Stimulated activated CD8-positive, alpha-beta memory T cell treated with anti-CD3 and anti-CD28 coated beads, Interleukin-4, amount 100 ng/mL, for 24 hours (primary cell): ENCODE data around the gene HK2.

Experiments used
- DNase-seq: peaks from one replicate; pipeline ENCODE4 v3.0.0-alpha.2; 2020; ENCODE audit warnings: low read depth

The HK2 gene

DNA sequence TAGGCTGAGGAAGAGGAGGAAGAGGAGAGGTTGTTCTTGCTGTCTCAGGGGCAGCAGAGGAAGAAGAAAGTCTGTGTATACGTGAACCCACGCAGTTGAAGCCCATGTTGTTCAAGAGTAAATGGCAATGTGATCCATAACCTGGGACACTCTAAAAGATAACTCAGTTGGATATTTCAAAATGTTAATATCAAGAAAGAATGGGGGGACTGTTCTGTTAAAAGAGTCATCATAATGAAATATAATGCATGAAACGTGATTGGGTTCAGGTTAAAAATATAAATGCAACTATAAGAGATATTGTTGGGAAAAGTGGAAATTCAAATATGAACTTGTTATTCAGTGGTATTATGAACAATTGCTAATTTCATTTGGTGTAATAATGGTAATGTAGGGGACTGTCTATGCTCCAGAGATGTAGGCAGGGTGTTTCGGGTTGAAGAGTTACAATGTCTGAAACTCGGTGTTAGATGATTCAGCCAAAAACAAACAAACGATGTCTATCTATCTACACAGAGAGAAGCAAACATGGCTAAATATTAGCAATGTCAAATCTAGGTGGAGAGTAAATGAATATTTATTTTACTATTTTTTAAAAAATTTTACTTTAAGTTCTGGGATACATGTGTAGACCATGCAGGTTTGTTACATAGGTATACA is 103.4 kb downstream of the HK2 start:
- DNase-seq = no peak

DNA sequence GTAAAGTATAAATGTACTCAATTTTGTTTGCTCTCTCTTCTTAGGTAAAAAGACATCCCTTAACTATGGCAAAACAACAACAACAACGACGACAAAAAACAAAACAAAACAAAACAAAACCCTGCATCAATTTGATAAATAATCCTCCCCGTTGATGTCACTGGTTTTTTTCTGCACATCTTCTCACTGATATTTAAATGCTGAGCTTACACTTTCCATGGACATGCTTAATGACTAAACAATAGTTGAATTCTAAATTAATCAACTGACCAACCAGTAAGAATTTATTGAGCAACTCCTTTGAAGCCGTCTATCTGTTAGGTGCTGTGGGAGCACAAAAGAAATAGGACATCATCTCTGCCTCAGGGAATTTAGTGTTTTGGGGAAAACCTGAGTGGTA is 104.3 kb downstream of the HK2 start:
- DNase-seq = no peak

DNA sequence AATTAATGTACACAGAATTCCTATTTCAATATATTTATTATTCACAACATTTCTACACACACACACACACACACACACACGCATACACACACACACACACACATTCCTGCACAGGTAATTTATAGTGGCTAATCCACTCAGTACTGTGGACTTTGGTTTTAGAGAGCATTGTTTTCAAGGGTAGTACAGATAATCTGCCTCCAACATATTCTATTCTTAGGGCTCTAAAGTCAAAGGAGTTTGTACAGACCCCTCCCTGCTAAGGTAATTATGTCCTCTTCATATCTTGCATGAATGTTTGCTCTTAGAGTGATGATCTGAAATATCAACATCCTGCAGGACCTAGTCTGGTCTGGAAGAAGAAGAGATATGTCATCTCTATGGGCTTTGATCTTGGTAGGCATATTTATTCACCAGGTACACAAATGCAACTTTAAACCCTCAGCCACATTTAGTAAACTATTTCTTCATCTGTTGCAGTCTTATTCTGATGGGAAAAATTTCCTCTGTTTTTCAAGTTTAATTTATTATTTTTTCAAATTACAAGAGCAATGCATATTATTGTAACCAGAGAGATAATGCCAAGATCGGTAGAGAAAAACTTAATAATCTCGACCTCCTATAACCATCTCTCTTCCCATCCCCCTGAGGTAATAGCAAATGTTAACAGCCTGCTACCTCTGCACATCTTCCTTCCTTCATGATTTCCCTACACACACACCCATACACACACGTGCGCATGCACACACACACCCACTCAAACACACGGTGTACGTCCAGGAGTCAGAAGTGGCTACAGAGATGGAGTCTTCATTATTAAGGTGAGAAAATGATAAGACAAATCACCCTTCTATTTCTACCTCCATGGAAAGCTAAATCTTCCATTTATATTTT is 106.2 kb downstream of the HK2 start:
- no peak for DNase-seq

DNA sequence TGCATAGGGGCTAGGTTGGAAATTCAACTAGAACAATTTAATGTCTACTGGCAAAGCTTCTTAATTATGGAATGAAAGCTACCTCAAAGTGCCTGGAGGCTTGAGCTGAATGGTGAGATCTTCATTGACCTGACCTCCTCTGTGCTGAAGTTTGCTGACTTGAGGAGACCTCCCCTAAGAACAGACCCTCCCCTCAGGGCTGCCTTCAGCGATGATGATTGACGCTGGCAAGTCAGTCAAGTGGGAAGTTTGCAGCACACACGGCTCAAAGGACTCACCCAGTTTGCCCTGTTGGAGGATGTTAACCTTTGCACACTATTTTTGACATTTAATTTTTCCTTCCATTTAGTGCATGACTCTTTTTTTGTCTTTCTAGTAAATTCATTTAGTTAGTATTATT is 107.4 kb downstream of the HK2 start:
- DNase-seq = no peak

DNA sequence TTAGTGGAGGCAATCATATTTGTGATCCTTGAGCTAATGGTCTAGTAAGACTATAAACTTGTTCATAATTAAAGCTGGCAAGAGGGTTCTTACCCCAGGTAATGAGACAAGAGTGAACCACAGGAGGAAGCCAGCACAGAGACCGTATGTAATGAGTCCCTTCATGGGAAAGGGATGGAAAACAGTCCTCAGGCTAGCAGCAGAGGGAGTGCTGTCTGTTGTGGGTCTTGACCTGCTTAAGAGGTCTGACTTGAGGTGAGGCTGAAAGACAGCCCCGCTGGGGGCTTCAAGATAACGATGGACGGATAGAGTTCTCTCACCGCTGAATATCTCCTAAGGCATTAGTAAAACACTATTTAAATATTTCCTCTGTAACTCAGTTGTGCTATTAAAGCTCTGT is 108.3 kb downstream of the HK2 start:
- no peak for DNase-seq
